Measurements from ENCODE around the gene C2CD4B.

Gene C2CD4B

DNA sequence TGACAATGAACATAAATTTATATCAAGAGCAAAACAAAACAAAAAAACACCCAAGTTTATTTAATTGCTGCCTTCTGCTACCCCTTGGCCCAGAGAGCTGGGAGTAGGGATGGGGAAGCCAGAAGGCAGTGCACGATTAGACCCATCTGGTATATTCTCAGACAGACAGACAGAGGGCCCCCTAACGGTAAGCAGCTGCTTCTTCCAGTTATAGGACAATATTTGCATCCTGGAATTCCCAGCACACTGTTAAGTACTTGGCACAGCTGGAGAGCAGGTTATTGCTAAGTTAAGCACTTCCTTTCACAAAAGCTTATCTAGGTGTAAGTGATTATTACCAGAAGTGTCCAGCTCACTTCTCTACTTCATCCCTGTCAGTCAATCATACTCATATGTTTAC is 39.3 kb downstream of the C2CD4B start:
- DNase-seq (ENCODE audit: low spot score), result no peak
- TF ChIP-seq, protein P1, sequence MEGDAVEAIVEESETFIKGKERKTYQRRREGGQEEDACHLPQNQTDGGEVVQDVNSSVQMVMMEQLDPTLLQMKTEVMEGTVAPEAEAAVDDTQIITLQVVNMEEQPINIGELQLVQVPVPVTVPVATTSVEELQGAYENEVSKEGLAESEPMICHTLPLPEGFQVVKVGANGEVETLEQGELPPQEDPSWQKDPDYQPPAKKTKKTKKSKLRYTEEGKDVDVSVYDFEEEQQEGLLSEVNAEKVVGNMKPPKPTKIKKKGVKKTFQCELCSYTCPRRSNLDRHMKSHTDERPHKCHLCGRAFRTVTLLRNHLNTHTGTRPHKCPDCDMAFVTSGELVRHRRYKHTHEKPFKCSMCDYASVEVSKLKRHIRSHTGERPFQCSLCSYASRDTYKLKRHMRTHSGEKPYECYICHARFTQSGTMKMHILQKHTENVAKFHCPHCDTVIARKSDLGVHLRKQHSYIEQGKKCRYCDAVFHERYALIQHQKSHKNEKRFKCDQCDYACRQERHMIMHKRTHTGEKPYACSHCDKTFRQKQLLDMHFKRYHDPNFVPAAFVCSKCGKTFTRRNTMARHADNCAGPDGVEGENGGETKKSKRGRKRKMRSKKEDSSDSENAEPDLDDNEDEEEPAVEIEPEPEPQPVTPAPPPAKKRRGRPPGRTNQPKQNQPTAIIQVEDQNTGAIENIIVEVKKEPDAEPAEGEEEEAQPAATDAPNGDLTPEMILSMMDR (IDR thresholded peaks at IDR 0.05; ENCODE audit: extremely low read depth, missing control alignments), result no peak

DNA sequence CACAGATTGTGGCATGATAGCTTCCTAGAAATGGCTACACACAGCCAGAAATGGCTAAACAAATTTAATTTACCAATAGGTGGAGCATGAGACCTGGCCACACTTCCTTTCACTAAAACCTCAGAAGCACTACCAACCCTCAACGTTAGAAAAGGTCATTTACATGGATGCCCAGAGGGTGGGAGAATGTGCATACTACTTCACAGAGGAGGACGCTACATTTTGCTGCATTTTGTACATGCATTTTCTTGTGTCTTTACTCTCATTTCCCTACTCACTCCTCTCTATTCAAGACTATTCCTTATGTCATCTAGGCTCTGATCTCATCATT is 40.1 kb downstream of the C2CD4B start:
- TF ChIP-seq, protein P1 (IDR thresholded peaks at IDR 0.05; ENCODE audit: extremely low read depth, missing control alignments), result no peak
- DNase-seq (ENCODE audit: low spot score), result no peak

DNA sequence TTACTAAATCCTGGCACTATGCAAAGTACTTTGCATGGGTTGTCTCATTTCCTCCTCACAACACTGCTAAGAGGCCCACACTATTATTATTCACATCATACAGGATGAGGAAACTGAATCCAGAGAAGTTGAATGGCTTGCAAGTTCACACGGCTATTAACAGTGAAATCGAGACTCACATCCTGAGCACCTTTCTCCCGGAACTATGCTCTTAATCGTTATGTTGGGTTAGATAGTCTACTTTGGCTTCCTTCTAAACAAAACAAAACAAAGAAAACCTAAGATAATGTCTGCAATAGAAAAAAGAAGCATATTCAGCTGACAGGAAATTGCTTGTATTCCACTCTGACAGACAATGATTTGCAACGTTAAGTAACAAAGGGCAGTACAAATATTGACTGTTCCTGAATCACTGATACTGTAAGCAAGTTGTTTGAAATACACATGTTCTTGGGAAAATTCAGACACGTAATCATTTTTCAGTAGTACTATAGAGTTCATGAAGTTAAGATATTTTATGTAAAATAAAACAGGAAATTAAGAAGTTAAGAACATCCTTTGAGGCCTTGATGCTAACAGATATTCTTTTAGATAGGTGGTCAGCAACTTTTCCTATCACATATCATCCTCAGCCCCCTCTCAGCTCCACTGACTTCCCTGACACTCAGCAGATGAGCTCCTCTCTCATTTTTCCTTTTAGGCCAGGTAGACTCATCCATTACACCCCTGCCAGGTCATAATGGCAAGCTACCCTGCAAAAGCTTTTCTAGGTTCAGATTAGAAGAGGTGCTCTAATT is 40.7 kb downstream of the C2CD4B start:
- DNase-seq (ENCODE audit: low spot score), result no peak
- TF ChIP-seq, protein P1 (IDR thresholded peaks at IDR 0.05; ENCODE audit: extremely low read depth, missing control alignments), result no peak

DNA sequence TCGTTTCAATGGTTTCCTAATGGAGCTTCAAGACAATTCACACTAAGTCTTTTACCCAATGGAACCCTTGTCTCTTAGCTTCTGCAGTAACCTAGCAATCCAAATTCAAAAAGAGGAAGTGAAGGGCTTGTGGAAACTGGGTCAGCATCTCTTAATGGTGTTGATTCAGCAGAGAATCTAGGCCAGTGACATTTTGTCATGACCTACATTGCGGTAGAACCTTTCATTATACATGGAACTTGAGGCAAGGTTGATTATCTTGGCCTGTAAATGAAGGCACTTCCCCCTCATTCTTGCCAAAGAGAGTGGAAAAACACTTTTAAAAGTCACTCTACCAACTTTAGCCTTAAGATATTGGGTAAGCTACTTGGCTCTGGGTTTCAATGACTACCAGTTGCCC is 42.8 kb downstream of the C2CD4B start:
- TF ChIP-seq, protein P1 (IDR thresholded peaks at IDR 0.05; ENCODE audit: extremely low read depth, missing control alignments), result no peak
- no peak for DNase-seq (ENCODE audit: low spot score)

DNA sequence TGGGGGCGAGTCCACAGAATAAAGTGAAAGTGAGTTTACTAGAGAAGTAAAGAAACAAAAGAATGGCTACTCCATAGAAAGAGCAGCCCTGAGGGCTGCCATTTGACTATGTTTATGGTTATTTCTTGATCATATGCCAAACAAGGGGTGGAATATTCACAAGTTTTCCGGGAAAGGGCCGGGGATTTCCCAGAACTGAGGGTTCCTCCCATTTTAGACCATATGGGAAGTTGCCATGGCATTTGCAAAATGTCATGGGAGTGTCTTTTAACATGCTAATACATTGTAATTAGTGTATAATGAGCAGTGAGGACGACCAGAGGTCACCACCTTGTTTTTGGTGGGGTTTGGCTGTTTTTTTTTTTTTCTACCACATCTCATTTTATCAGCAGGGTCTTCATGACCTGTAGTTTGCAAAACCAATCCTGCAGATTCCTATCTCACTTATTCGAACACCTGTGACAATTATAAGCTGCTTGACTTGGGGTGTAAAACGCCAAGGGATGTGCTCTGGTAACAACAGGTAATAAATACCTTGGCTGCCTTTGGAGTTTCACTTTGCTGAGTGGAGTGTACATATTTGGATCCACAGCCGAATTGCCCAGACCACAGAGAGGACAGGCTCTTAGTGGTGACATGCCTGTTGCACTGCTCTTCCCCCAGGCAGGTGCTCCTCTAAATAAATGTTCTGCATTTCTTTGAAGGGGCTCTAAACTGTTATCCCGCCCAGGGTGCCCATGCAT is 43.6 kb downstream of the C2CD4B start:
- TF ChIP-seq, protein P1 (IDR thresholded peaks at IDR 0.05; ENCODE audit: extremely low read depth, missing control alignments), result no peak
- no peak for DNase-seq (ENCODE audit: low spot score)

DNA sequence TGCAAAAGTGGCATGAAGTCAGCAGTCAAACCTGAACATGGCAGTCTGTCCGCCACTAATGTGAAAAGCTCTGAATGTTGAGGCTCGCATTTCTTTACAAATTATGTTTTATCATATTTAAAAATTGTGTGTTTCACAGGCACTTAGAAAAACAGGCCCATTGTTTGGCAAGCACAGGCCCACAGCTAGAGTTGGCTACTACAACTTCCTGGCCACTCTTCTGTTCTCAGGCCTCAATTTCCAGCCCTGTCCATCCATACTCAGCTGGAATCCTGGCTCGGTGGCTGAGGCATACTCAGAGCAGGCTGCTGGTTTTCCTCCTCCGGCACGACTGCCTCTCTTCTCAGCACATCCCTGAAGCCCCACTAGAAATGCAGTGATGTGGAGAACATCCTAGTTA is 44.3 kb downstream of the C2CD4B start:
- no peak for DNase-seq (ENCODE audit: low spot score)
- TF ChIP-seq, protein P1 (IDR thresholded peaks at IDR 0.05; ENCODE audit: extremely low read depth, missing control alignments), result no peak

DNA sequence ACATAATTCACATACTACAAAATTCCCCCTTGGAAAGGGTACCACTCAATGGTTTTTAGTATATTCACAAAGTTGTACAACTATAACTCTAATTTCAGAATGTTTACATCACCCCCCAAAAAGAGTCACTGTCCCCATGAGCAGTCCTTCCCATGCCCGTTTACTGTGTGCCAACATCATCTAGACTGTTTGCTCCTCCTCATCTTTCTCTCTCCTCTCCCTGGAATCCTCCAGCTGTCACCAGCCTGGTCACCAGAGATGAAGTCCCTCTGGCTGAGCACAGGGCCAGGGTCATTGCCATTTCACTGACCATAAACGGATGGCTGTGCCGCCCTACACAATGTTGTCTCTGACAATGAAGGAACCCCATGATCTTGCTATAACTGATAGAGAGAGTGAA is 45.2 kb downstream of the C2CD4B start:
- TF ChIP-seq, protein P1 (IDR thresholded peaks at IDR 0.05; ENCODE audit: extremely low read depth, missing control alignments), result no peak
- DNase-seq (ENCODE audit: low spot score), result no peak
